HG03432 (cell line): Measurements from ENCODE around the gene OR2M5.

Source experiments
- ATAC-seq: cut with Tn5 transposase; IDR thresholded peaks from one replicate; pipeline ENCODE4 v1.9.1; 2021; ENCODE audit warnings: mild to moderate bottlenecking, moderate library complexity; ENCODE audit not compliant: unreplicated experiment

Gene OR2M5, protein sequence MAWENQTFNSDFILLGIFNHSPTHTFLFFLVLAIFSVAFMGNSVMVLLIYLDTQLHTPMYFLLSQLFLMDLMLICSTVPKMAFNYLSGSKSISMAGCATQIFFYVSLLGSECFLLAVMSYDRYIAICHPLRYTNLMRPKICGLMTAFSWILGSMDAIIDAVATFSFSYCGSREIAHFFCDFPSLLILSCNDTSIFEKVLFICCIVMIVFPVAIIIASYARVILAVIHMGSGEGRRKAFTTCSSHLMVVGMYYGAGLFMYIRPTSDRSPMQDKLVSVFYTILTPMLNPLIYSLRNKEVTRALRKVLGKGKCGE

DNA sequence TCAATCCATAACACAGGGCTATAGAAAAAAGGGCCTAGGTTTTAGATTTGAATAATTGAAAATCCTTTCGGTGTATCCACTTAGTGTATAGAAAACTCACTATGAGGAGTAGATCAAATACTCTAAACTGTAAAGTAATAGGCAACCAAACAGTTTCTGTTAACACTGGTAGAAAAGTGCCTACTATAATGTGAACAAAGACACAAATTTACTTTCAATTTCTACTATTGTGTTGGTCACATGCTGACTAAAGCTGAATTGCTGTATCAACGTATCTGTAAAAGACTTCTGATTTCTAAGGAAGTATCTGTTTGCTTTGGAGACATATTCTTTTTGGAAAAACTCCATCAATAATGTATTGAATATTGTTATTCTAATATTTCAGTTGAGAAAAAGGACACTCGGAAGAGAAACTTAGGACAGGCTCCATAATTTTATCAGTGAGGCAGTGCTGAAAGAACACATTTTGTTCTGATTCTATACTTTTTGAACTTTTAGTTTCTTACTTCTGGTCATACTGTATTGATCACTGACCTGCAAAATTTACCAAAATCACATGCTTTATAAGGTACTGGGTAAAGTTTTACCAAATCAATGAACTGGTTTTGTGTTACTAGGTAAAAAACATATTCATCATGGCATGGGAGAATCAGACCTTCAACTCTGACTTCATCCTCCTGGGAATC lies at the start of gene OR2M5:
TSS of gene OR2M5 (plus strand) at position 636 of the 686 bp plus-strand sequence. CDS start at position 636, 0 bp downstream.
- ATAC-seq, result no peak

DNA sequence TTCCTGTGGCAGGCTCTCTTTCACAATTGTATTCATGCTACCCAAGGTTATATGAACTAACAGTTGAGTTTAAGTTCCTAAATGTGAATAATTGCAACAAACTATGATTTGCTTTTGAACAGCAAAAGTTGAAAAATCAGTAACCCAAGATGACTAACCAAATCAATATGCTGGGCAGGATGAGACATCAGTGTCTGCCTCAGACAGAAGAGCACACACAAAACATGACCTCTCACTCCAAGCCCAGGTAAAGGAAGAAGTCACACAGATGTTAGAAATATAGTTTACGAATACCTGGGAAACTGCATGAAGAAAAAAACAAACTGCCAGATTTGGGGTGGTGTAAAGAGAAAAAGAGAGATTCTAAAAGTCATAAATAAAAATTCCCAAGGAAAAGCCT lies 46.4 kb upstream of the OR2M5 start:
- no peak for ATAC-seq

GRCh38 chr1:248102847-248103246 lies 42.1 kb upstream of the OR2M5 start:
- no peak for ATAC-seq

- ATAC-seq, result no peak
Observed at GRCh38 chr1:248111157-248111556, 33.8 kb upstream of the OR2M5 start.

GRCh38 chr1:248114890-248115289 lies 30.1 kb upstream of the OR2M5 start:
- ATAC-seq, result no peak

DNA sequence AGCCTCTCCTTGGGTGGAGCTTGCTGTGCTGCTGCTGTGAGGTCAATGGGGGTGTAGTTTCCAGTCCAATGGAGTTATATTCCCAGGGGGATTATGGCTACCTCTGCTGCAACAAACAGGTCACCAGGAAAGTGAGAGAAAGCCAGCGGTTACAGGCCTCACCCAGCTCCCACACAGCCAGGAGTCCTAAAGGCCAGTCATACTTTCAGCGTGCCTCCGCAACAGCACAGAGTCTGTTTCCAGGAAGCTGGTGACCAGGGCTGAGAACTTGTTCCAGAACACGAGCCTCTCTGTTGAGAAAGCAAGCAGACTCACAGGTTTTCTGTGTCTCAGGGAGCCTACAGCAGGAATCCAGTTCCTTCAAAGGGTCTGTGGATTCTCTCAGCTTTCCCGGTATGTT lies 17.3 kb upstream of the OR2M5 start:
- no peak for ATAC-seq

DNA sequence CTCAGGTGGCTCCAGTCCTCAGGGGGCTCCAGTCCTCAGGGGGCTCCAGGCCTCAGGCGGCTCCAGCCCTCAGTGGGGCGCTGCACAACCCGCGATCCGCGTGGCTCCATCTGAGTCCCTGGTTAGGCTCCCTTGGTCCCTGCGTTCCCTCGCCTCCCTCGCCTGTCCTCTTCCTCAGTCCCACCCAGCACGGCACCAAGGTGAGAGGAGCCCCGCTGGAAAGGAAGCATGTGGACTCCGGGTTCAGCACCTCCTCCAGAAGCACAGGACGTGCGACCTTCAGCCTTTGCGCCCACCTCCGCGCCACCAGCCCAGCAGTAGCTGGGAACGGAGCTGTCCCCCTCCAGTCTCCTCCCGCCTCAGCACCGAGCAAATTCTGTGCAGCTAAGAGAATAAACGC lies 8.1 kb upstream of the OR2M5 start:
- ATAC-seq, result no peak

DNA sequence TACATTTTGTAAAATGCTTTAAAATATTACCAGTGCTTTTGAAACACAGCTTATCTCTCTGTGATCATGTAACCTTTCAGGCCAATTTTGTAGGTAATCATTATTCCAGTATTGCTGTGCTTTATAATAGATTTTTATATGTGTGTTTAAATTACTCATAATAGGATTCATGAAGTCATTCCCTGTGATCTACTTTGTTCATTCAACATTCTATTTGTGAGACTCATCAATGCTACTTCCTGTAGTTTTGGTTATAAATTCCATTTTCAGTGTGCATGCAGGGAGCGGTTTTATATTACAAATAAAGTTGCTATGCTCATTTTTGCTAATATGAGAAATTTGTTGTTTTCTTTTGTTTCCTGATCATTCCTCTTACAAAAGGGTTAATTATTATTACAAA lies 4.1 kb upstream of the OR2M5 start:
- ATAC-seq, result no peak

DNA sequence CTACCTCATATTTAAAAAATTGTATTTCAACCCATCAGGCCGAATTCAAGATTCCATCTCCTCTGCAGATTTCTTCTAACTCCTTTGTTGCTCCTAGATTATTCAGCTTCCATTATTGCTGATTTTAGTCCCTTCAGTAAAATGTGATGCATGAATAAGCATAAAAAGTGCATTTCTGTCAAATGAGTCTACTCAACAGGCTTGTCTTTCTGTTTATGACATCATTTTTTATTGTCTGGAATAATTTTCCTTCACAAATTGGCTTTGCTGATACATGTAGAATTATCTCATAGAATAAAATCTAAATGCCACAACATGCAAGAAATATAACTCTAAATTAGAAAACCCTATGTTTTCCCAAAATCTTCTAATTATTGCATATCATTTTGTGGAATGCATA lies 1.6 kb upstream of the OR2M5 start:
- ATAC-seq, result no peak

DNA sequence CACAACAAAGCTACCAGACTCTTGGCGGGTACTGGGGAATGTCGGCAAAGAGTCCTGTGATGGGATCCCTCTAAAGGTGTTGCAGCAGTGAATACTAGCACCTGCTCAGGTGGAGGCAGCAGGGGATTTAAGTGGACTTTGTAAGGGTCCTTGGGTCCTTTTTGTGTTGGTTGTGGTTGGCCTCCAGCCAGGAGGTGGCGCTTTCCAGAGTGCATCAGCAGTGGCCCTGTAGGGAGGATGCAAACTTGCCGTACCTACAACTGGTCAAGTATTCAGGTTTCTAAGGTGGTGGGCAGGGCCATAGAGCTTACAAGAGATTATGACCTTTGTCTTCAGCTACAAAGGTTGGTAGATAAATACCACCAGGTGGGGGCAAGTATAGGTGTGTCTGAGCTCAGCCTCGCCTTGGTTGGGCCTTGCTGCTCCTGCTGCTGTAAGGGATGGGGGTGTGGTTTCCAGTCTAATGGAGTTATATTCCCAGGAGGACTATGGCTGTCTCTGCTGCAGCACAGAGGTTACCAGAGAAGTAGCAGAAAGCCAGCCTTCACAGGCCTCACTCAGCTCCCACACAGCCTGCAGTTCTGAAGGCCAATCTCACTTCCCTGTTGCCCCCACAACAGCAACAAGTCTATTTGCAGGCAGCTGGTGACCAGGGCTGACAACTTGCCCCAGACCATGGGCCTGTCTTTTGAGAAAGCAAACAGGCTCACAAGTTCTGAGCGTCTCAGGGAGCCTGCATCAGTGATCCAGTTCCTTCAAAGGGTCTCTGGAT lies 7.3 kb downstream of the OR2M5 start:
- ATAC-seq, result no peak

DNA sequence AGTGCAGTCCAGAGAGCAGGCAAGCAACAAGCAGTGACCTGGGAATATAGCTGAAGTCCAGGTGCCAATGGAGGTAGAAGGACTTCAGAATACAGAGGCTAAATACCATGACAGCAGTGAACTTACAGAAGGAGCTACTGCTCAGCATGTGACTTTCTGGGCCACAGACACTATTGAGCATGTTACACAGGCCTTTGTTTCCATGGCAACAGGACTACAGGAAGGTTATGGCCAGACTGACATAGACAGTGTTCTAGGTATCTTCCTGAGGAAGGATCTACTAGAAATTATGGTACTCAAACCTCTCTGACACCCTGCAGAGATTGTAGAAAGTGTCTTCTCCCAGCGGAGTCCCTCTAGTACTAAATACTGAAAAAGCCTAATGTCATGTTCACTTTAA lies 11.0 kb downstream of the OR2M5 start:
- no peak for ATAC-seq

GRCh38 chr1:248158758-248159157 lies 13.8 kb downstream of the OR2M5 start:
- no peak for ATAC-seq

DNA sequence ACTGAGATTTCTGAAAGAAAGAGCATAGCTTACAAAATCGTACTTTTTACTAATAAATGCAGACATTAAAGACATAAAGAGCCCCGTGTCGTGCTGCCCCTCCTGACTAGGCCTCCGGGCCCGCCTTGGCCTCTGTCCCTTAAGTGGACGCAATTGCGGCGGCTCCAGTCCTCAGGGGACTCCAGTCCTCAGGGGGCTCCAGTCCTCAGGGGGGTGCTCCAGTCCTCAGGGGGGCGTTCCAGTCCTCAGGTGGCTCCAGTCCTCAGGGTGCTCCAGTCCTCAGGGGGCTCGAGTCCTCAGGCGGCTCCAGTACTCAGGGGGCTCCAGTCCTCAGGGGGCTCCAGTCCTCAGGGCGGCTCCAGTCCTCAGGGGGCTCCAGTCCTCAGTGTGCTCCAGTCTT lies 19.1 kb downstream of the OR2M5 start:
- ATAC-seq, result no peak

DNA sequence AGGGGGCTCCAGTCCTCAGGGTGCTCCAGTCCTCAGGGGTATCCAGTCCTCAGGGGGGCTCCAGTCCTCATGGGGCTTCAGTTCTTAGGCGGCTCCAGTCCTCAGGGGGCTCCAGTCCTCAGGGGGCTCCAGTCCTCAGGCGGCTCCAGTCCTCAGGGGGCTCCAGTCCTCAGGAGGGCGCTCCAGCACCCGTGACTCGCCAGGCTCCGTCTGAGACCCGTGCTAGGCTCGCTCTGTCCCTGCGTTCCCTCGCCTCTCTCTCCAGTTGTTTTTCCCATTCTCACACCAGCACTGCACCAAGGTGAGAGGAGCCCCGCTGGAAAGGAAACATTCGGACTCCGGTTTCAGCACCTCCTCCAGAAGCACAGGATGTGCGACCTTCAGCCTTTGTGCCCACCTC lies 20.2 kb downstream of the OR2M5 start:
- ATAC-seq, result no peak

GRCh38 chr1:248174521-248174920 lies 29.6 kb downstream of the OR2M5 start, which contains the start of gene OR2M2:
OR2M2 (plus strand) TSS chr1:248174821; CDS start chr1:248179986, 5,165 bp downstream.
- no peak for ATAC-seq

DNA sequence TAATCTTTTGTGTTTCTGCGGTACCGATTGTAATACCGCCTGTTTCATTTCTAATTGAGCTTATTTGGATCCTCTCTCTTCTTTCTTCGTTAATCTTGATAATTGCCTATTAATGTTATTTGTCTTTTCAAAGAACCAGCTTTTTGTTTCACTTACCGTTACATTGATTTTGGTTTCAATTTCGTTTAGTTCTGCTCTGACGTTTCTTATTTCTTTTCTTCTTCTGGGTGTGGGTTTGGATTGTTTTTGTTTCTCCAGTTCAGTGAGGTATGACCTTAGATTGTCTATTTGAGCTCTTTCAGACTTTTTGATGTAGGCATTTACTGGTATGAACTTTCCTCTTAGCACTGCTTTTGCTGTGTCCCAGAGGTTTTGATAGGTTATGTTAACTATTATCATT lies 39.0 kb downstream of the OR2M5 start:
- no peak for ATAC-seq

- ATAC-seq, result no peak
Observed at GRCh38 chr1:248187363-248187762, 42.4 kb downstream of the OR2M5 start.

- ATAC-seq, result no peak
Observed at GRCh38 chr1:248189026-248189425, 44.1 kb downstream of the OR2M5 start.

DNA sequence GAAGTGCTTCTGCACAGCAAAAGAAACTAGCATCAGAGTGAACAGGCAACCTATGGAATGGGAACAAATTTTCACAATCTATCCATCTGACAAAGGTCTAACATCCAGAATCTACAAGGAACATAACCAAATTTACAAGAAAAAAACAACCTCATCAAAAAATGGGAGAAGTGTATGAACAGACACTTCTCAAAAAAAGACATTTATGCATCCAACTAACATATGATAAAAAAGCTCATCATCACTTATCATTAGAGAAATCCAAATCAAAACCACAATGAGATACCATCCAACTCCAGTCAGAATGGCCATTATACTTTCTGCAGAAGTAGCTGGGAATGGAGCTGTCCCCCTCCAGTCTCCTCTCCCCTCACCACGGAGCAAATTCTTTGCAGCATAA lies 49.2 kb downstream of the OR2M5 start:
- no peak for ATAC-seq
